Measurements from ENCODE around the gene PDE9A.

GRCh38 chr21:42671778-42672593 lies 18.6 kb downstream of the PDE9A start:
- TF ChIP-seq CTCF (IDR thresholded peaks at IDR 0.05) (no peak), POLR2A (IDR thresholded peaks at IDR 0.05) (no peak)

All from testis (tissue), 2 donors.